PC-9 (cell line): Measurements from ENCODE around the gene SENP8. TPM values are rescaled to one million over a fixed set of nuclear protein-coding genes. Genes with fewer than 3 reads are reported as not detected.
A peak's percentile ranks its signal among the peaks of the same experiment; 100 is the strongest.
"Not testable (repeated sequence)": the region's sequence is repeated elsewhere in the genome, so short reads cannot be mapped to it uniquely, and the experiment has no call there.

ENCODE experiments used
- BruUV-seq: library from RNA; stranded (reverse); fragments of 400-500 nt; replicated peaks from 2 replicates; lab custom pipeline; 2021; lab: Mats Ljungman, UMichigan
- CTCF ChIA-PET: fragments of 300-600 bp; sonication (Branson Sonifier 250); formaldehyde crosslinking; loops from one replicate; lab custom pipeline; 2022; ENCODE audit warnings: antibody characterized with exemption; lab: Charles Lee
- POLR2A ChIA-PET: fragments of 300-600 bp; sonication (Branson Sonifier 250); formaldehyde crosslinking; loops from one replicate; lab custom pipeline; 2022; ENCODE audit warnings: antibody characterized with exemption; ENCODE audit not compliant: unreplicated experiment; lab: Charles Lee
- DNase-seq, 2 experiments: peaks; one replicate each; pipeline versions ENCODE4 v3.0.0 to v3.0.0-alpha.2; 2015 to 2022; ENCODE audit warnings: mixed read lengths in 1 of 2
- H2AFZ ChIP-seq: fragments of 200-600 bp; sonication (generic); 2 replicates; pipeline ENCODE4 v1.8.1; 2017; ENCODE audit warnings: antibody characterized with exemption
- H3F3A ChIP-seq: fragments of 200-600 bp; sonication (generic); 2 replicates; pipeline ENCODE4 v1.8.1; 2017; ENCODE audit warnings: antibody characterized with exemption, mild to moderate bottlenecking, low read depth; ENCODE audit not compliant: insufficient read depth
- H3K27ac ChIP-seq: fragments of 200-600 bp; sonication (generic); 2 replicates; pipeline ENCODE4 v1.6.1; 2016; ENCODE audit warnings: mixed run types
- H3K27me3 ChIP-seq: fragments of 200-600 bp; sonication (generic); 2 replicates; pipeline ENCODE4 v1.6.1; 2016; ENCODE audit warnings: low read depth, mixed run types; ENCODE audit not compliant: insufficient read depth
- H3K36me3 ChIP-seq: fragments of 200-600 bp; sonication (generic); 2 replicates; pipeline ENCODE4 v1.6.1; 2016; ENCODE audit warnings: low read depth, mixed run types
- H3K4me1 ChIP-seq: fragments of 200-600 bp; sonication (generic); replicated peaks from 2 replicates; pipeline ENCODE4 v1.6.1; 2016; ENCODE audit warnings: mixed run types; ENCODE audit not compliant: insufficient read depth
- H3K4me2 ChIP-seq: fragments of 200-600 bp; sonication (generic); 2 replicates; pipeline ENCODE4 v1.6.1; 2017; ENCODE audit warnings: mixed run types
- H3K4me3 ChIP-seq: fragments of 200-600 bp; sonication (generic); 2 replicates; pipeline ENCODE4 v1.6.1; 2016; ENCODE audit warnings: mixed run types
- H3K79me2 ChIP-seq: fragments of 200-600 bp; sonication (generic); 2 replicates; pipeline ENCODE4 v1.6.1; 2017; ENCODE audit warnings: low read depth, mixed run types
- H3K9me2 ChIP-seq: fragments of 200-600 bp; sonication (generic); 2 replicates; pipeline ENCODE4 v1.8.1; 2017; ENCODE audit warnings: mild to moderate bottlenecking; ENCODE audit not compliant: insufficient read depth
- H3K9me3 ChIP-seq: fragments of 200-600 bp; sonication (generic); 2 replicates; pipeline ENCODE4 v1.8.1; 2016; ENCODE audit warnings: low read depth; ENCODE audit not compliant: insufficient read depth
- H4K20me1 ChIP-seq: fragments of 200-600 bp; sonication (generic); 2 replicates; pipeline ENCODE4 v1.8.1; 2017; ENCODE audit not compliant: insufficient read depth
- EZH2 ChIP-seq: fragments of 200-600 bp; sonication (generic); IDR thresholded peaks from 2 replicates; pipeline ENCODE4 v1.8.0; 2017; ENCODE audit warnings: antibody characterized with exemption, low read depth
- intact Hi-C: fragments of 100-400 bp; cut with micrococcal nuclease; formaldehyde crosslinking; loops from one replicate; pipeline ENCODE4 v1.10.0; 2022; ENCODE audit not compliant: unreplicated experiment
- total RNA-seq: library from RNA; stranded (reverse); gene quantifications from 2 replicates; pipeline ENCODE4 v1.2.3, GENCODE V29; 2021
- TF ChIP-seq, protein P1 (sequence below): fragments of 200-600 bp; sonication (generic); conservative IDR thresholded peaks from 2 replicates; pipeline ENCODE4 v1.6.1; 2017; ENCODE audit warnings: mixed run types, antibody characterized with exemption, mild to moderate bottlenecking, moderate library complexity

SENP8 gene
- total RNA-seq, 1 experiment from 2014 or later = 3.8 TPM

DNA sequence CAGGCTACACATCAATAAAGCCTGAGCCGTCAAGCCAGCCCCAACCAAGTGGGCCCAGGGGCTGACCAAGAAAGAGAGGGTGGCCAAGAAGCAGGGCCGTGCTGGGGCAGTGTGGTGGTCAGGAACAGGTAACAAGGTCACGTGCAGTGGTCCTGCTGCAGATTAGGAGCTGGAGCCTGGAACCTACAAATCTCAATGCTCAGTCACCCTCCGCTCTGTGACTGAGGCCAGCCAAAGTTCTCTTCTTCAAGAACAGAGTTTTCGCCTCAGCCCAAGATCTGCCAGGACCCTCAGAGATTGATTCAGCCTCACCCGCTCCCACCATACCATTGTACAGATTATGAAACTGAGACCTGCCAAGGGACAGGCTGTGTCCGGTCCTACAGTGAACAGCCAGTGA is 52.5 kb downstream of the SENP8 start:
- Histone ChIP-seq H3K4me2 (peak overlapping the region; percentile 99), H4K20me1 (no peaks in the 10 kb centered on the region), H3K27me3 (no peaks in the 10 kb centered on the region), H3K27ac (peak overlapping the region; percentile 96), H2AFZ (peak overlapping the region; percentile 65; the same call in 1 of the 2 replicates), H3K9me2 (no peaks in the 10 kb centered on the region), H3F3A (peaks cover 41% of the 10 kb centered on the region), H3K9me3 (no peaks in the 10 kb centered on the region), H3K36me3 (peaks cover 16% of the 10 kb centered on the region), H3K4me3 (no peak overlapping the region; the same call in 1 of the 2 replicates), H3K4me1 (peaks cover 51% of the 10 kb centered on the region), H3K79me2 (peaks cover 27% of the 10 kb centered on the region)
- CTCF ChIA-PET = no interaction called here
- DNase-seq = no peak
- TF ChIP-seq, protein P1, sequence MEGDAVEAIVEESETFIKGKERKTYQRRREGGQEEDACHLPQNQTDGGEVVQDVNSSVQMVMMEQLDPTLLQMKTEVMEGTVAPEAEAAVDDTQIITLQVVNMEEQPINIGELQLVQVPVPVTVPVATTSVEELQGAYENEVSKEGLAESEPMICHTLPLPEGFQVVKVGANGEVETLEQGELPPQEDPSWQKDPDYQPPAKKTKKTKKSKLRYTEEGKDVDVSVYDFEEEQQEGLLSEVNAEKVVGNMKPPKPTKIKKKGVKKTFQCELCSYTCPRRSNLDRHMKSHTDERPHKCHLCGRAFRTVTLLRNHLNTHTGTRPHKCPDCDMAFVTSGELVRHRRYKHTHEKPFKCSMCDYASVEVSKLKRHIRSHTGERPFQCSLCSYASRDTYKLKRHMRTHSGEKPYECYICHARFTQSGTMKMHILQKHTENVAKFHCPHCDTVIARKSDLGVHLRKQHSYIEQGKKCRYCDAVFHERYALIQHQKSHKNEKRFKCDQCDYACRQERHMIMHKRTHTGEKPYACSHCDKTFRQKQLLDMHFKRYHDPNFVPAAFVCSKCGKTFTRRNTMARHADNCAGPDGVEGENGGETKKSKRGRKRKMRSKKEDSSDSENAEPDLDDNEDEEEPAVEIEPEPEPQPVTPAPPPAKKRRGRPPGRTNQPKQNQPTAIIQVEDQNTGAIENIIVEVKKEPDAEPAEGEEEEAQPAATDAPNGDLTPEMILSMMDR = no peak
- no peak for TF ChIP-seq EZH2
- no TSS peak for BruUV-seq
- intact Hi-C loops = loop anchor here (1.0 kb wide), 1 partner anchor 14 kb away; no protein-coding TSS in a partner anchor
- POLR2A ChIA-PET = interaction anchor here (0.6 to 1.7 kb wide), 2 partner anchors 14 to 117 kb away, joined by 3 to 6 read pairs; no protein-coding TSS in a partner anchor

DNA sequence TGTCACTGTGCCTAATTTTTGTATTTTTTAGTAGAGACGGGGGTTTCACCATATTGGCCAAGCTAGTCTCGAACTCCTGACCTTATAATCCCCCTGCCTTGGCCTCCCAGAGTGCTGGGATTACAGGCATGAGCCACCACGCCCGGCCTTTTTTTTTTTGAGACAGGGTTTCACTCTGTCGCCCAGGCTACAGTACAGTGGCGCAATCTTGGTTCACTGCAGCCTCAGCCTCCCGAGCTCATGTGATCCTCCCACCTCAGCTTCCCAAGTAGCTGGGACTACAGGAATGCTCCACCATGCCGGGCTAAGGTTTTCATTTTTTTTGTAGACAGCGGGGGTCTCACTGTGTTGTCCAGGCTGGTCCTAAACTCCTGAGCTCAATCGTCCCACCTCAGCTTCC is 53.8 kb downstream of the SENP8 start:
- Histone ChIP-seq H3F3A (peaks cover 37% of the 10 kb centered on the region), H3K79me2 (peaks cover 14% of the 10 kb centered on the region), H3K4me1 (peaks cover 45% of the 10 kb centered on the region)
- POLR2A ChIA-PET = interaction anchor here (0.6 kb wide), 2 partner anchors 660 to 770 kb away, joined by 3 to 6 read pairs; no protein-coding TSS in a partner anchor
- H3K27me3 ChIP-seq, CTCF ChIA-PET, DNase-seq, H3K36me3 ChIP-seq, H3K4me2 ChIP-seq, H3K27ac ChIP-seq, H3K9me3 ChIP-seq, H4K20me1 ChIP-seq, H3K4me3 ChIP-seq, H2AFZ ChIP-seq, H3K9me2 ChIP-seq, BruUV-seq, intact Hi-C loops: not testable (repeated sequence)

DNA sequence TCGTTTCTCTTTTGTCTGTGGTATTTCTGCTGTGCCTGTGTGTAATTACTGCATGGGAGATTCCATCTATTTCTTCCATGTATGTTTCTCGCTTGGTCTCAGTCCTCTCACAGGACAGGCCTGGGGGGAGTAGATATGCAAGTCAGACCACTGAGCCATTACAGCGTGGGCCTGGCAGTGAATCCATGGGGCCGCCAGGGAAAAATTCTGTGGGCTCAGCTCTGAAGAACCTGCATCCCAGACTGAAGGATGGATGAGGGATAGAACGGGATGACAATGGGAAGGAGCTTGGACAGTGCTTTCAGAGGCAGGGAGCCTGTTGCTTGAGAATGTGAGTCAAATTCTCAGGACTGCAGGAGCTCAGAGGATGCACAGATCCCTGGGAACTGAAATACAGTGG is 54.6 kb downstream of the SENP8 start:
- no peaks in the 10 kb centered on the region for H3K9me3 ChIP-seq
- POLR2A ChIA-PET = interaction anchor here (0.6 kb wide), 1 partner anchor 661 kb away, joined by 6 read pairs; no protein-coding TSS in a partner anchor
- BruUV-seq = no TSS peak
- no peaks in the 10 kb centered on the region for H3K9me2 ChIP-seq
- no peak for DNase-seq
- H2AFZ ChIP-seq = no peak overlapping the region
- no peaks in the 10 kb centered on the region for H3K36me3 ChIP-seq
- no peak overlapping the region for H3K4me3 ChIP-seq
- TF ChIP-seq, protein P1 = no peak
- no peak for TF ChIP-seq EZH2
- CTCF ChIA-PET = no interaction called here
- no peak overlapping the region for H3K27ac ChIP-seq
- peaks cover 37% of the 10 kb centered on the region for H3F3A ChIP-seq
- no peaks in the 10 kb centered on the region for H4K20me1 ChIP-seq
- intact Hi-C loops = no loop called here
- H3K27me3 ChIP-seq = no peaks in the 10 kb centered on the region
- no peak overlapping the region for H3K4me2 ChIP-seq
- peaks cover 7% of the 10 kb centered on the region; the same call in 1 of the 2 replicates for H3K79me2 ChIP-seq
- peaks cover 45% of the 10 kb centered on the region for H3K4me1 ChIP-seq

DNA sequence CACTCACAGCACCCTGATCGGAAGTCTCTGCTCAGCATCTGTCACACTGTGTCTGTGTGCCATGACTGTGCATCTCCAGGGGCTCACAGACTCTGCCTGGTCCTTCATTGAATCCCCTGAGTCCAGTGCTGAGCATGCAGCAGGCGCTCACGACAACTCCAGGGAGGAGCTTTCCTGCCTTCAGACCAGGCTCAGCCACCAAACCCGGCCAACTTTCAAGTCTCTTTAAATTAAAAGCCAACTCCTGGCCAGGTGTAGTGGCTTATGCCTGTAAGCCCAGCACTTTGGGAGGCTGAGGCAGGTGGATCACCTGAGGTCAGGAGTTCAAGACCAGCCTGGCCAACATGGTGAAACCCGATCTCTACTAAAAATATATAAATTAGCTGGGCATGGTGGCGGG is 55.2 kb downstream of the SENP8 start:
- no peaks in the 10 kb centered on the region for H3K27me3 ChIP-seq
- ChIA-PET CTCF (no interaction called here), POLR2A (no interaction called here)
- H3K4me1 ChIP-seq = peaks cover 46% of the 10 kb centered on the region
- H3K4me3 ChIP-seq = no peak overlapping the region
- no peaks in the 10 kb centered on the region for H4K20me1 ChIP-seq
- peaks cover 36% of the 10 kb centered on the region for H3F3A ChIP-seq
- H3K36me3 ChIP-seq = no peaks in the 10 kb centered on the region
- H2AFZ ChIP-seq = no peak overlapping the region
- no peaks in the 10 kb centered on the region for H3K9me2 ChIP-seq
- no peak overlapping the region for H3K27ac ChIP-seq
- H3K79me2 ChIP-seq = peaks cover 7% of the 10 kb centered on the region; the same call in 1 of the 2 replicates
- no peak overlapping the region for H3K4me2 ChIP-seq
- H3K9me3 ChIP-seq = no peaks in the 10 kb centered on the region
- no TSS peak for BruUV-seq
- TF ChIP-seq EZH2 = no peak
- TF ChIP-seq, protein P1 = no peak
- intact Hi-C loops = no loop called here
- DNase-seq = no peak
